ENCODE data around the gene CPA4. TPM values are rescaled to one million over a fixed set of nuclear protein-coding genes. Genes with fewer than 3 reads are reported as not detected.
"Not testable (repeated sequence)": the region's sequence is repeated elsewhere in the genome, so short reads cannot be mapped to it uniquely, and the experiment has no call there.

CPA4 gene
- total RNA-seq, result not detected

DNA sequence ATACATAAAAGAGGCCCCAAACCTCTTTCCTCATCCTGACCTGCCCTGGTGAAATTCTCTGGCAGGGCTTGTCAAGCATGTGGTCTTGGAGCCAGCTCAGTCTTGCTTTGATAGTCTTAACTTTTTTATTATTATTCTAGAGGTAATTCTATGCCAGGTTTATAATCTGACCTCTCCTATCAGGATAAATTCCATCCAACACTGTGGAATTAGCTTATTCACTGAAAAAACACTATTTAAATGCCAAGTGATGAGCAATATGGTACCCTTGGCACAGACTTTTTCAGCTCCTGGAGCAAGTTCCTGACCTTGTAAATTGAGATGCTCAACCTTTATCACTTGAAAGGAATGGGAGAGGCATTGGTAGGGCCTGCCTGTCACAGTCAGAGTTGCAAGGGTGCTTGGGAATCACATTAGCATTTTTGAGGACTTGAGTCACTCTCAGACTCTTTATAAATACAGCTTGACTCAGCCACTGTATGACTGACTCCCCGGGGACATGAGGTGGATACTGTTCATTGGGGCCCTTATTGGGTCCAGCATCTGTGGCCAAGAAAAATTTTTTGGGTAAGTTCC, at the start of gene CPA4:
CPA4 (plus strand) TSS at position 480 of the 576 bp plus-strand sequence; CDS start at position 500, 20 bp downstream.
- Mint-ChIP-seq H3K4me1 (no peaks in the 10 kb centered on the region), H3K36me3 (no peaks in the 10 kb centered on the region)
- CTCF ChIA-PET, result no interaction called here

GRCh38 chr7:130243486-130243885, 49.5 kb upstream of the CPA4 start:
- H3K27ac Mint-ChIP-seq, result not testable (repeated sequence)
- Mint-ChIP-seq H3K4me3 (peak overlapping the region; percentile 24), H3K4me1 (peaks cover 18% of the 10 kb centered on the region)

More for the DNA sequence above, at the start of gene CPA4:
- ATAC-seq (no peak), DNase-seq (no peak)
- peaks cover 2% of the 10 kb centered on the region for H3K9me3 Mint-ChIP-seq (ENCODE audit: low read depth)
- H3K4me3 Mint-ChIP-seq, result no peak within 1 kb of the TSS
- no peak within 1 kb of the TSS for H3K27ac Mint-ChIP-seq
- peaks cover 3% of the 10 kb centered on the region for H3K27me3 Mint-ChIP-seq

GRCh38 chr7:130246491-130246890, 46.5 kb upstream of the CPA4 start:
- Mint-ChIP-seq H3K4me1 (peaks cover 18% of the 10 kb centered on the region), H3K27me3 (peaks cover 25% of the 10 kb centered on the region)
- DNase-seq; H3K27ac Mint-ChIP-seq; H3K4me3 Mint-ChIP-seq; H3K9me3 Mint-ChIP-seq (ENCODE audit: low read depth); ATAC-seq; CTCF ChIA-PET; H3K36me3 Mint-ChIP-seq: not testable (repeated sequence)

More at GRCh38 chr7:130243486-130243885, 49.5 kb upstream of the CPA4 start:
- DNase-seq; ATAC-seq; H3K36me3 Mint-ChIP-seq; H3K9me3 Mint-ChIP-seq (ENCODE audit: low read depth): not testable (repeated sequence)
- CTCF ChIA-PET, result interaction anchor here (1.0 to 2.0 kb wide), 6 partner anchors 74 to 588 kb away, joined by 3 to 11 read pairs (median 4); partner anchors contain the start of gene KLHDC10
- peaks cover 19% of the 10 kb centered on the region for H3K27me3 Mint-ChIP-seq

DNA sequence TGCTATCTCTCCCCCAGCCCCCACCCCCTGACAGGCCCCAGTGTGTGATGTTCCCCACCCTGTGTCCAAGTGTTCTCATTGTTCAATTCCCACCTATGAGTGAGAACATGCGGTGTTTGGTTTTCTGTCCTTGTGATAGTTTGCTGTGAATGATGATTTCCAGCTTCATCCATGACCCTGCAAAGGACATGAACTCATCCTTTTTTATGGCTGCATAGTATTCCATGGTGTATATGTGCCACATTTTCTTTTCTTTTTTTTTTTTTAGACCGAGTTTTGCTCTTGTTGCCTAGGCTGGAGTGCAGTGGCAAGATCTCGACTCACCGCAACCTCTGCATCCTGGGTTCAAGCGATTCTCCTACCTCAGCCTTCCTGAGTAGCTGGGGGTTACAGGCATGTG, 44.1 kb upstream of the CPA4 start:
- H3K4me3 Mint-ChIP-seq; CTCF ChIA-PET; ATAC-seq; DNase-seq; H3K9me3 Mint-ChIP-seq (ENCODE audit: low read depth); H3K4me1 Mint-ChIP-seq; H3K27ac Mint-ChIP-seq; H3K36me3 Mint-ChIP-seq: not testable (repeated sequence)
- peaks cover 41% of the 10 kb centered on the region for H3K27me3 Mint-ChIP-seq

DNA sequence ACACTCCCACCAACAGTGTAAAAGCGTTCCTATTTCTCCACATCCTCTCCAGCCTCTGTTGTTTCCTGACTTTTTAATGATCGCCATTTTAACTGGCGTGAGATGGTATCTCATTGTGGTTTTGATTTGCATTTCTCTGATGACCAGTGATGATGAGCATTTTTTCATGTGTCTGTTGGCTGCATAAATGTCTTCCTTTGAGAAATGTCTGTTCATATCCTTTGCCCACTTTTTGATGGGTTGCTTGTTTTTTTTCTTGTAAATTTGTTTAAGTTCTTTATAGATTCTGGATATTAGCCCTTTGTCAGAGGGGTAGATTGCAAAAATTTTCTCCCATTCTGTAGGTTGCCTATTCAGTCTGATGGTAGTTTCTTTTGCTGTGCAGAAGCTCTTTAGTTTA, 43.3 kb upstream of the CPA4 start:
- H3K27ac Mint-ChIP-seq; H3K36me3 Mint-ChIP-seq; CTCF ChIA-PET; H3K4me3 Mint-ChIP-seq; H3K9me3 Mint-ChIP-seq (ENCODE audit: low read depth); DNase-seq; ATAC-seq; H3K4me1 Mint-ChIP-seq: not testable (repeated sequence)
- H3K27me3 Mint-ChIP-seq, result peaks cover 34% of the 10 kb centered on the region

DNA sequence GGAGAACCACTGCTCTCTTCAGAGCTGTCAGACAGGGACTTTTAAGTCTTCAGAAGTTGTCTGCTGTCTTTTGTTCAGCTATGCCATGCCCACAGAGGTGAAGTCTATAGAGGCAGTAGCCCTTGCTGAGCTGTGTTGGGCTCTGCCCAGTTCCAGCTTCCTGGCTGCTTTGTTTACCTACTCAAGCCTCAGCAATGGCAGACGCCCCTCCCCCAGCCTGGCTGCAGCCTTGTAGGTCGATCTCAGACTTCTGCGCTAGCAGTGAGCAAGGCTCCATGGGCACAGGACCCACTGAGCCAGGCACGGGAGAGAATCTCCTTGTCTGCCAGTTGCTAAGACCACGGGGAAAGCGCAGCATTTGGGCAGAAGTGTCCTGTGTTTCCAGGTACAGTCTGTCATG, 38.4 kb upstream of the CPA4 start:
- DNase-seq (no peak), ATAC-seq (no peak)
- H3K9me3 Mint-ChIP-seq (ENCODE audit: low read depth), result peaks cover 7% of the 10 kb centered on the region
- no peak overlapping the region for H3K27ac Mint-ChIP-seq
- peaks cover 22% of the 10 kb centered on the region for H3K27me3 Mint-ChIP-seq
- H3K36me3 Mint-ChIP-seq, result peaks cover 5% of the 10 kb centered on the region
- no peaks in the 10 kb centered on the region for H3K4me1 Mint-ChIP-seq
- no peak overlapping the region for H3K4me3 Mint-ChIP-seq
- CTCF ChIA-PET, result no interaction called here

- Mint-ChIP-seq H3K36me3 (peaks cover 5% of the 10 kb centered on the region), H3K4me3 (no peak overlapping the region), H3K27me3 (peaks cover 13% of the 10 kb centered on the region), H3K27ac (no peak overlapping the region), H3K4me1 (no peaks in the 10 kb centered on the region), H3K9me3 (ENCODE audit: low read depth) (peaks cover 7% of the 10 kb centered on the region)
- DNase-seq, result no peak
- no peak for ATAC-seq
- CTCF ChIA-PET, result no interaction called here
Measured at GRCh38 chr7:130256704-130257103, 36.3 kb upstream of the CPA4 start.

- H3K36me3 Mint-ChIP-seq, result peaks cover 4% of the 10 kb centered on the region
- no peak for ATAC-seq
- H3K4me3 Mint-ChIP-seq, result no peak overlapping the region
- no peaks in the 10 kb centered on the region for H3K4me1 Mint-ChIP-seq
- DNase-seq, result no peak
- CTCF ChIA-PET, result interaction anchor here (0.8 kb wide), 1 partner anchor 82 kb away, joined by 3 read pairs; no protein-coding TSS in a partner anchor
- H3K9me3 Mint-ChIP-seq (ENCODE audit: low read depth), result peaks cover 3% of the 10 kb centered on the region
- no peaks in the 10 kb centered on the region for H3K27me3 Mint-ChIP-seq
- no peak overlapping the region for H3K27ac Mint-ChIP-seq
Measured at GRCh38 chr7:130258494-130259078, 34.4 kb upstream of the CPA4 start.

DNA sequence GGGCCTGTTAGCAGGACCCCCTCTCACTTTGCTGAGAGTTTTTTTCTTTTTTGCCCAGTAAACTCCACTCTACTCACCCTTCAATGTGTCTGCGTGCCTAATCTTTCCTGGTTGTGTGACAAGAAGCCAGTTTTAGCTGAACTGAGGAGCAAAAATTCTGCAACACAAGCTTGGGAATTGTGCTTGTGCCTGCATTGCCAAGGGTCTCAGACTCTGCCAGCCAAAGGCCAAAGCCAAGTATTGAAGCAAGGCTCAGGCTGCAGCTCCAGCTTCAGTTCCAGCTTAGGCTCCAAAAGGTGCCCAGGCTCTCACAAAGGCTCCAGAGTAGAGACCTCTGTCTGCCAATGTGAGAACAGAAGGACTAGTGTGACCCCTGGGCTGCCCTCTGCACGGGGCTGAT, 30.5 kb upstream of the CPA4 start:
- no peak for DNase-seq
- H3K9me3 Mint-ChIP-seq (ENCODE audit: low read depth), result no peaks in the 10 kb centered on the region
- H3K27ac Mint-ChIP-seq, result no peak overlapping the region
- H3K27me3 Mint-ChIP-seq, result peaks cover 6% of the 10 kb centered on the region
- H3K4me3 Mint-ChIP-seq, result no peak overlapping the region
- H3K4me1 Mint-ChIP-seq, result no peaks in the 10 kb centered on the region
- ATAC-seq, result no peak
- peaks cover 3% of the 10 kb centered on the region for H3K36me3 Mint-ChIP-seq
- CTCF ChIA-PET, result interaction anchor here (0.7 kb wide), 1 partner anchor 383 kb away, joined by 3 read pairs; no protein-coding TSS in a partner anchor

DNA sequence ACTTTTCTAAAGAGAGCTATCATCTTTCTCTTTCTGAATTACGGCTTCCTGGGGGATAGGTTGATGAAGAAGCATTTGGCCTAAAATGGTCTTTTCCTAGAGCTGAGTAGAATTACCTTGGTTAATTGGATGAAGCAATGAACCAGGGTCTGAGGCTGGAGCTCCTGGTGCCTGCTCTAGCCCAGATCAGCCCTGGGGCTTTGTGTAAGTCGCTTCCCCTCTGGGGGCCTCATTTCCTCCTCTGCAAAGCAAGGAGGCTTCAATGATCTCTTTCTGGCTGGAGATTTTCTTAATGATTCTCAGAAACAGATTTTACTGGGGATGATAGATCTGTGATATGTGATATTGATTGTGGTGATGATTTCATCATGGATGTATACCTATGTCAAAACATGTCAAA, 29.8 kb upstream of the CPA4 start:
- Mint-ChIP-seq H3K4me3 (no peak overlapping the region), H3K27me3 (peaks cover 6% of the 10 kb centered on the region), H3K9me3 (ENCODE audit: low read depth) (no peaks in the 10 kb centered on the region), H3K36me3 (peaks cover 3% of the 10 kb centered on the region), H3K27ac (no peak overlapping the region), H3K4me1 (no peaks in the 10 kb centered on the region)
- CTCF ChIA-PET, result no interaction called here
- DNase-seq (no peak), ATAC-seq (no peak)

DNA sequence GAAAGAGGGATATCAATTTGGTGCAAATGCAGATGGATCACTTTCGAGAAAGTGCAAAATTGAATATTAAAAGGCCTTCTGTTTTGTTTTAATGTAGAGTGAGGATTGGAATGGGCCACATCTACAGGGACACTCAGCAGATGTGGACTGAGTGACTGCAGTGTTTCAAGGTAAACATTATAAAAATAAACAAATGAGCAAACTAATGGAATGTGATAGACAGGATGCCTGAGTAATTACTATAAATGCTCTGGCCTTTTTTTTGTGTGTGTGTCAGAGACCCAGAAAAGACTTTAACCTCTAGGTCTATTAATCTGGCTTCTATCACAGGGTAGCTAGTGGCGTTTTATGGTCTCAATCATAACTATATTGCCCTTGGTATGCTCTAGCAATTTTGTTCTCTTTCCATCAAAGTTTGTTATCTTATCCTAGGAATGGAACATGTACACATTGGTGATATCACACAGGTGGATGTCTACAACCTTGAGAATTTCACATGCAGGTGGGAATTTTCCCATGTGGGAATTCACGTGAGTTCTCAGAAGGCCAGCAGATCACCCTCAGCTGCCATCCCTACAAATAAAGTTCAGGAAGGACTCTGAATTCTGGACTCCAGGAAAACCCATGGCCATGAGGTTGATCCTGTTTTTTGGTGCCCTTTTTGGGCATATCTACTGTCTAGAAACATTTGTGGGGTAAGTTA, 26.6 kb upstream of the CPA4 start, which contains the start of gene CPA2:
CPA2 (plus strand) TSS at position 606 of the 703 bp plus-strand sequence; CDS start at position 625, 19 bp downstream.
- no peaks in the 10 kb centered on the region for H3K4me1 Mint-ChIP-seq
- DNase-seq (no peak), ATAC-seq (no peak)
- H3K27ac Mint-ChIP-seq, result no peak within 1 kb of the TSS
- no peaks in the 10 kb centered on the region for H3K9me3 Mint-ChIP-seq (ENCODE audit: low read depth)
- peaks cover 7% of the 10 kb centered on the region for H3K27me3 Mint-ChIP-seq
- CTCF ChIA-PET, result no interaction called here
- H3K4me3 Mint-ChIP-seq, result no peak within 1 kb of the TSS
- H3K36me3 Mint-ChIP-seq, result no peaks in the 10 kb centered on the region

- CTCF ChIA-PET, result no interaction called here
- no peak for DNase-seq
- Mint-ChIP-seq H3K27me3 (peaks cover 7% of the 10 kb centered on the region), H3K36me3 (no peaks in the 10 kb centered on the region), H3K27ac (no peak overlapping the region), H3K4me3 (no peak overlapping the region), H3K9me3 (ENCODE audit: low read depth) (no peaks in the 10 kb centered on the region), H3K4me1 (no peaks in the 10 kb centered on the region)
- ATAC-seq, result no peak
Measured at GRCh38 chr7:130266961-130267321, 26.0 kb upstream of the CPA4 start.

- CTCF ChIA-PET, result interaction anchor here (0.6 kb wide), 1 partner anchor 229 kb away, joined by 3 read pairs; no protein-coding TSS in a partner anchor
- H3K9me3 Mint-ChIP-seq (ENCODE audit: low read depth), result no peaks in the 10 kb centered on the region
- H3K27ac Mint-ChIP-seq, result no peak overlapping the region
- no peaks in the 10 kb centered on the region for H3K4me1 Mint-ChIP-seq
- H3K36me3 Mint-ChIP-seq, result no peaks in the 10 kb centered on the region
- no peak overlapping the region for H3K4me3 Mint-ChIP-seq
- peaks cover 11% of the 10 kb centered on the region for H3K27me3 Mint-ChIP-seq
- ATAC-seq (no peak), DNase-seq (no peak)
Measured at GRCh38 chr7:130268463-130269317, 24.3 kb upstream of the CPA4 start.
